22Rv1 (cell line): ENCODE data around the gene RAC3.
"Not testable (repeated sequence)": the region's sequence is repeated elsewhere in the genome, so short reads cannot be mapped to it uniquely, and the experiment has no call there.

Source experiments
- CTCF ChIP-seq: fragments of 450-650 bp; IDR thresholded peaks from 2 replicates; pipeline ENCODE4 v1.5.1; 2017; ENCODE audit warnings: mild to moderate bottlenecking
- ZFX ChIP-seq: fragments of 450-650 bp; IDR thresholded peaks from 2 replicates; pipeline ENCODE4 v1.6.1; 2017; ENCODE audit warnings: antibody characterized with exemption, borderline replicate concordance

- not testable (repeated sequence) for TF ChIP-seq CTCF, ZFX
Measured at GRCh38 chr17:82038796-82039409, 7.4 kb downstream of the RAC3 start.
